Tibial nerve (tissue), 4 donors: ENCODE data around the gene TMEM239.

ENCODE experiments used
- EP300 ChIP-seq, 2 donors: sonication (generic); formaldehyde crosslinking; IDR thresholded peaks; one replicate each; pipeline ENCODE4 v1.6.1; 2017; ENCODE audit warnings: antibody characterized with exemption in 2 of 2, mild to moderate bottlenecking in 1 of 2
- POLR2A ChIP-seq, 2 donors: fragments of 450-650 bp; IDR thresholded peaks; one replicate each; pipeline ENCODE4 v1.6.1; 2017; ENCODE audit warnings: antibody characterized with exemption in 2 of 2, mild to moderate bottlenecking in 2 of 2, moderate library complexity in 2 of 2
- TF ChIP-seq, protein P1 (sequence below), 5 experiments: fragments of 200-600 bp in 3 of 5; fragments of 450-650 bp in 2 of 5; sonication (generic) in 3 of 5; IDR thresholded peaks; one replicate each; pipeline ENCODE4 v1.5.1; 2016 to 2019; ENCODE audit warnings: antibody characterized with exemption in 5 of 5, mild to moderate bottlenecking in 3 of 5, moderate library complexity in 2 of 5

DNA sequence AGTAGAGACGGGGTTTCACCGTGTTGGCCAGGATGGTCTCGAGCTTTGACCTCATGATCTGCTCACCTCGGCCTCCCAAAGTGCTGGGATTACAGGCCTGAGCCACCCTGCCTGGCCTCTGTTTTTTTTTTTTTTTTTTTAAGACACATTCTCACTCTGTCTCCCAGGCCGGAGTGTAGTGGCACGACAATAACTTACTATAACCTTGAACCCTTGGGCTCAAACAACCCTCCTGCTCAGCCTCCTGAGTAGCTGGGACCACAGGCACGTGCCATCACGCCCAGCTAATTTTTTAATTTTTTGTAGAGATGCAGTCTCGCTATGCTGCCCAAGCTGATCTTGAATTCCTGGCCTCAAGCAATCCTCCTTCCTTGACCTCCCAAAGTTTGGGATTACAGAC, 42.4 kb upstream of the TMEM239 start:
- TF ChIP-seq POLR2A (IDR thresholded peaks at IDR 0.05), result no peak
- TF ChIP-seq, protein P1, sequence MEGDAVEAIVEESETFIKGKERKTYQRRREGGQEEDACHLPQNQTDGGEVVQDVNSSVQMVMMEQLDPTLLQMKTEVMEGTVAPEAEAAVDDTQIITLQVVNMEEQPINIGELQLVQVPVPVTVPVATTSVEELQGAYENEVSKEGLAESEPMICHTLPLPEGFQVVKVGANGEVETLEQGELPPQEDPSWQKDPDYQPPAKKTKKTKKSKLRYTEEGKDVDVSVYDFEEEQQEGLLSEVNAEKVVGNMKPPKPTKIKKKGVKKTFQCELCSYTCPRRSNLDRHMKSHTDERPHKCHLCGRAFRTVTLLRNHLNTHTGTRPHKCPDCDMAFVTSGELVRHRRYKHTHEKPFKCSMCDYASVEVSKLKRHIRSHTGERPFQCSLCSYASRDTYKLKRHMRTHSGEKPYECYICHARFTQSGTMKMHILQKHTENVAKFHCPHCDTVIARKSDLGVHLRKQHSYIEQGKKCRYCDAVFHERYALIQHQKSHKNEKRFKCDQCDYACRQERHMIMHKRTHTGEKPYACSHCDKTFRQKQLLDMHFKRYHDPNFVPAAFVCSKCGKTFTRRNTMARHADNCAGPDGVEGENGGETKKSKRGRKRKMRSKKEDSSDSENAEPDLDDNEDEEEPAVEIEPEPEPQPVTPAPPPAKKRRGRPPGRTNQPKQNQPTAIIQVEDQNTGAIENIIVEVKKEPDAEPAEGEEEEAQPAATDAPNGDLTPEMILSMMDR (IDR thresholded peaks at IDR 0.05), result no peak
- no peak for TF ChIP-seq EP300 (IDR thresholded peaks at IDR 0.05)
